ENCODE results near the gene KLF2. TPM values are rescaled to one million over a fixed set of nuclear protein-coding genes. Genes with fewer than 3 reads are reported as not detected.

Gene KLF2
- total RNA-seq = 10 to 100 TPM in 1 of 4 donors, 1 to 10 TPM in 3; 4.2 to 11.4 (median 8.0) TPM

- Histone ChIP-seq H3K9me3 (no peaks in the 10 kb centered on the region), H3K4me1 (peaks cover 16 to 54% (median 21%) of the 10 kb centered on the region in 3 donors), H3K36me3 (peaks cover 0 to 22% (median 0%) of the 10 kb centered on the region in 3 donors), H3K27ac (peak within 1 kb of the TSS; percentile 89 to 96 (median 94)), H3K4me3 (peak within 1 kb of the TSS; percentile 57 to 91 (median 78)), H3K27me3 (peaks cover 0 to 16% (median 0%) of the 10 kb centered on the region in 4 donors)
- intact Hi-C loops (cut with DNase I) = no loop called here
- TF ChIP-seq CTCF (IDR thresholded peaks at IDR 0.05) = no peak
- peak in 2 of 4 donors; percentile 93 to 96 for TF ChIP-seq POLR2A (IDR thresholded peaks at IDR 0.05)
- WGBS, 2 donors = no CpG with 5 or more reads among the region's 105 CpGs
- DNase-seq = peak; percentile 61
These were observed at the start of gene KLF2 for GRCh38 chr19:16324384-16325160. Gene KLF2, plus strand, starts transcription at chr19:16324826. Its CDS starts 98 bp downstream, at chr19:16324924.

GRCh38 chr19:16280306-16280705, 44.3 kb upstream of the KLF2 start:
- no peaks in the 10 kb centered on the region for H3K9me3 ChIP-seq
- intact Hi-C loops (cut with DNase I) = no loop called here
- WGBS, 2 donors = 78 to 90% methylated on average over 4 of the region's 4 CpGs
- no peak overlapping the region for H3K4me3 ChIP-seq
- peaks cover 0 to 2% (median 0%) of the 10 kb centered on the region in 4 donors for H3K27me3 ChIP-seq
- H3K27ac ChIP-seq = peak overlapping the region in 2 of 4 donors; percentile 71 to 75
- no peaks in the 10 kb centered on the region for H3K36me3 ChIP-seq
- peaks cover 0 to 51% (median 25%) of the 10 kb centered on the region in 3 donors for H3K4me1 ChIP-seq
- TF ChIP-seq POLR2A (IDR thresholded peaks at IDR 0.05) = no peak
- TF ChIP-seq CTCF (IDR thresholded peaks at IDR 0.05) = no peak
- no peak for DNase-seq

GRCh38 chr19:16281743-16282142, 42.9 kb upstream of the KLF2 start:
- WGBS, 2 donors = 92 to 97% methylated on average over 5 of the region's 5 CpGs
- H3K4me3 ChIP-seq = no peak overlapping the region
- H3K36me3 ChIP-seq = no peaks in the 10 kb centered on the region
- H3K27me3 ChIP-seq = peaks cover 0 to 15% (median 0%) of the 10 kb centered on the region in 4 donors
- no peaks in the 10 kb centered on the region for H3K9me3 ChIP-seq
- no peak for TF ChIP-seq POLR2A (IDR thresholded peaks at IDR 0.05)
- TF ChIP-seq CTCF (IDR thresholded peaks at IDR 0.05) = no peak
- intact Hi-C loops (cut with DNase I) = no loop called here
- no peak for DNase-seq
- peaks cover 7 to 65% (median 32%) of the 10 kb centered on the region in 3 donors for H3K4me1 ChIP-seq
- peak overlapping the region in 3 of 4 donors; percentile 89 to 99 (median 93) for H3K27ac ChIP-seq

GRCh38 chr19:16283210-16284061, 41.2 kb upstream of the KLF2 start:
- intact Hi-C loops (cut with DNase I) = no loop called here
- no peaks in the 10 kb centered on the region for H3K36me3 ChIP-seq

More at GRCh38 chr19:16283210-16284061, 41.2 kb upstream of the KLF2 start:
- Histone ChIP-seq H3K4me1 (peaks cover 7 to 71% (median 32%) of the 10 kb centered on the region in 3 donors), H3K27me3 (peaks cover 0 to 18% (median 0%) of the 10 kb centered on the region in 4 donors), H3K27ac (peak overlapping the region; percentile 77 to 99 (median 91)), H3K9me3 (no peaks in the 10 kb centered on the region), H3K4me3 (peak overlapping the region in 3 of 4 donors; percentile 25 to 59 (median 35))
- peak in 2 of 4 donors; percentile 68 to 92 for TF ChIP-seq POLR2A (IDR thresholded peaks at IDR 0.05)
- TF ChIP-seq CTCF (IDR thresholded peaks at IDR 0.05) = no peak
- WGBS, 2 donors = 15 to 25% methylated on average over 13 to 16 of the region's 36 CpGs
- no peak for DNase-seq

All from esophagus squamous epithelium (tissue), 5 donors.